ENCODE data around the gene CYP46A1.

The CYP46A1 gene

GRCh38 chr14:99649219-99649618 is 34.9 kb upstream of the CYP46A1 start:
- no peak overlapping the region for H3K4me3 ChIP-seq (ENCODE audit: low read depth, low read length)
- in situ Hi-C loops (cut with HindIII; ENCODE audit: low sequenced_read_pairs), result no loop called here
- peak; percentile 41 for DNase-seq (ENCODE audit: low read depth)
- TF ChIP-seq CTCF (IDR thresholded peaks at IDR 0.05; ENCODE audit: low read depth, low read length, missing control alignments), result no peak

- no peak overlapping the region for H3K4me3 ChIP-seq (ENCODE audit: low read depth, low read length)
- in situ Hi-C loops (cut with HindIII; ENCODE audit: low sequenced_read_pairs), result no loop called here
- DNase-seq (ENCODE audit: low read depth), result no peak
- no peak for TF ChIP-seq CTCF (IDR thresholded peaks at IDR 0.05; ENCODE audit: low read depth, low read length, missing control alignments)
These were observed 34.5 kb upstream of the CYP46A1 start for GRCh38 chr14:99649643-99650042.

GRCh38 chr14:99650189-99650588 is 33.9 kb upstream of the CYP46A1 start:
- TF ChIP-seq CTCF (IDR thresholded peaks at IDR 0.05; ENCODE audit: low read depth, low read length, missing control alignments), result no peak
- in situ Hi-C loops (cut with HindIII; ENCODE audit: low sequenced_read_pairs), result no loop called here
- no peak for DNase-seq (ENCODE audit: low read depth)
- H3K4me3 ChIP-seq (ENCODE audit: low read depth, low read length), result no peak overlapping the region

GRCh38 chr14:99651953-99652746 is 31.9 kb upstream of the CYP46A1 start:
- in situ Hi-C loops (cut with HindIII; ENCODE audit: low sequenced_read_pairs), result no loop called here
- TF ChIP-seq CTCF (IDR thresholded peaks at IDR 0.05; ENCODE audit: low read depth, low read length, missing control alignments), result no peak
- DNase-seq (ENCODE audit: low read depth), result no peak
- no peak overlapping the region for H3K4me3 ChIP-seq (ENCODE audit: low read depth, low read length)

GRCh38 chr14:99654235-99654985 is 29.7 kb upstream of the CYP46A1 start:
- no peak for TF ChIP-seq CTCF (IDR thresholded peaks at IDR 0.05; ENCODE audit: low read depth, low read length, missing control alignments)
- in situ Hi-C loops (cut with HindIII; ENCODE audit: low sequenced_read_pairs), result no loop called here
- no peak overlapping the region for H3K4me3 ChIP-seq (ENCODE audit: low read depth, low read length)
- peak; percentile 75 for DNase-seq (ENCODE audit: low read depth)

GRCh38 chr14:99655521-99655920 is 28.6 kb upstream of the CYP46A1 start:
- no peak for DNase-seq (ENCODE audit: low read depth)
- in situ Hi-C loops (cut with HindIII; ENCODE audit: low sequenced_read_pairs), result no loop called here
- TF ChIP-seq CTCF (IDR thresholded peaks at IDR 0.05; ENCODE audit: low read depth, low read length, missing control alignments), result no peak

More at GRCh38 chr14:99655521-99655920, 28.6 kb upstream of the CYP46A1 start:
- H3K4me3 ChIP-seq (ENCODE audit: low read depth, low read length), result no peak overlapping the region

All from astrocyte of the cerebellum (primary cell).